ENCODE results near the gene CFTR. TPM values are rescaled to one million over a fixed set of nuclear protein-coding genes. Genes with fewer than 3 reads are reported as not detected.

The CFTR gene
- total RNA-seq, 2 experiments from 2014 or later: not detected

GRCh38 chr7:117538053-117538452 is 58.2 kb downstream of the CFTR start:
- no peaks in the 10 kb centered on the region for H3K4me1 Mint-ChIP-seq (ENCODE audit: low read depth)
- H3K36me3 ChIP-seq (ENCODE audit: insufficient read depth, low read length): no peaks in the 10 kb centered on the region
- intact Hi-C loops (cut with DNase I, micrococcal nuclease): no loop called here
- POLR2A ChIA-PET: no interaction called here
- H3K27ac ChIP-seq (ENCODE audit: low read depth in 1 of 2, low read length in 2 of 2): no peak overlapping the region
- no peak for DNase-seq
- no peaks in the 10 kb centered on the region for H3K27me3 ChIP-seq (ENCODE audit: control insufficient read depth in 1 of 2, insufficient read depth in 2 of 2, low read length in 2 of 2)
- no peaks in the 10 kb centered on the region for H3K36me3 Mint-ChIP-seq (ENCODE audit: low read depth)
- no peaks in the 10 kb centered on the region for H3K9me3 ChIP-seq (ENCODE audit: control insufficient read depth in 1 of 2, insufficient read depth in 1 of 2, low read length in 2 of 2)
- H3K27me3 Mint-ChIP-seq: no peaks in the 10 kb centered on the region
- no peak overlapping the region for H3K27ac Mint-ChIP-seq
- no peak overlapping the region for H3K4me3 Mint-ChIP-seq
- H3K4me3 ChIP-seq (ENCODE audit: low read length): no peak overlapping the region
- no peaks in the 10 kb centered on the region for H3K9me3 Mint-ChIP-seq
- H3K4me1 ChIP-seq (ENCODE audit: insufficient read depth, low read length): no peaks in the 10 kb centered on the region
- no peak for ATAC-seq (ENCODE audit: poor library complexity)
- CTCF ChIA-PET: no interaction called here
- TF ChIP-seq CTCF (IDR thresholded peaks at IDR 0.05): no peak

- Mint-ChIP-seq H3K4me3 (no peak overlapping the region), H3K27me3 (no peaks in the 10 kb centered on the region), H3K27ac (no peak overlapping the region), H3K36me3 (ENCODE audit: low read depth) (no peaks in the 10 kb centered on the region), H3K4me1 (ENCODE audit: low read depth) (no peaks in the 10 kb centered on the region), H3K9me3 (no peaks in the 10 kb centered on the region)
- H3K36me3 ChIP-seq (ENCODE audit: insufficient read depth, low read length): no peaks in the 10 kb centered on the region
- no peak for TF ChIP-seq CTCF (IDR thresholded peaks at IDR 0.05)
- no peak overlapping the region for H3K4me3 ChIP-seq (ENCODE audit: low read length)
- no peaks in the 10 kb centered on the region for H3K4me1 ChIP-seq (ENCODE audit: insufficient read depth, low read length)
- intact Hi-C loops (cut with DNase I, micrococcal nuclease): no loop called here
- no peaks in the 10 kb centered on the region for H3K9me3 ChIP-seq (ENCODE audit: control insufficient read depth in 1 of 2, insufficient read depth in 1 of 2, low read length in 2 of 2)
- ChIA-PET POLR2A (no interaction called here), CTCF (no interaction called here)
- H3K27me3 ChIP-seq (ENCODE audit: control insufficient read depth in 1 of 2, insufficient read depth in 2 of 2, low read length in 2 of 2): no peaks in the 10 kb centered on the region
- DNase-seq: no peak
- no peak overlapping the region for H3K27ac ChIP-seq (ENCODE audit: low read depth in 1 of 2, low read length in 2 of 2)
- no peak for ATAC-seq (ENCODE audit: poor library complexity)
Measured at GRCh38 chr7:117544061-117544460, 64.2 kb downstream of the CFTR start.

- intact Hi-C loops (cut with DNase I, micrococcal nuclease): no loop called here
- H3K27me3 ChIP-seq (ENCODE audit: control insufficient read depth in 1 of 2, insufficient read depth in 2 of 2, low read length in 2 of 2): no peaks in the 10 kb centered on the region
- ATAC-seq (ENCODE audit: poor library complexity) (no peak), DNase-seq (no peak)
- Mint-ChIP-seq H3K4me1 (ENCODE audit: low read depth) (no peaks in the 10 kb centered on the region), H3K27me3 (no peaks in the 10 kb centered on the region), H3K4me3 (no peak overlapping the region), H3K27ac (no peak overlapping the region), H3K36me3 (ENCODE audit: low read depth) (no peaks in the 10 kb centered on the region), H3K9me3 (no peaks in the 10 kb centered on the region)
- no peak for TF ChIP-seq CTCF (IDR thresholded peaks at IDR 0.05)
- ChIA-PET POLR2A (no interaction called here), CTCF (no interaction called here)
- H3K9me3 ChIP-seq (ENCODE audit: control insufficient read depth in 1 of 2, insufficient read depth in 1 of 2, low read length in 2 of 2): no peaks in the 10 kb centered on the region
- H3K4me1 ChIP-seq (ENCODE audit: insufficient read depth, low read length): no peaks in the 10 kb centered on the region
- H3K27ac ChIP-seq (ENCODE audit: low read depth in 1 of 2, low read length in 2 of 2): no peak overlapping the region
- no peak overlapping the region for H3K4me3 ChIP-seq (ENCODE audit: low read length)
- no peaks in the 10 kb centered on the region for H3K36me3 ChIP-seq (ENCODE audit: insufficient read depth, low read length)
Measured at GRCh38 chr7:117548035-117548434, 68.2 kb downstream of the CFTR start.

All from CD4-positive, alpha-beta T cell (primary cell).